Spinal cord (tissue), 10 donors: ENCODE measurements around the gene SMARCD1. TPM values are rescaled to one million over a fixed set of nuclear protein-coding genes. Genes with fewer than 3 reads are reported as not detected.

Experiments used
- DNase-seq, 6 donors: peaks; one replicate each; pipeline versions ENCODE4 v3.0.0 to v3.0.0-alpha.2; 2013 to 2015; ENCODE audit warnings: low spot score in 6 of 6, low read depth in 4 of 6
- H3K27ac ChIP-seq: one replicate; pipeline ENCODE4 v1.5.1; 2013; ENCODE audit warnings: low read depth, low read length, control low read depth
- H3K27me3 ChIP-seq: one replicate; pipeline ENCODE4 v1.6.1; 2013; ENCODE audit warnings: low read length; ENCODE audit not compliant: control insufficient read depth, insufficient read depth
- H3K36me3 ChIP-seq: one replicate; pipeline ENCODE4 v1.6.1; 2013; ENCODE audit warnings: low read length; ENCODE audit not compliant: control insufficient read depth, insufficient read depth
- H3K4me1 ChIP-seq: one replicate; pipeline ENCODE4 v1.6.1; 2013; ENCODE audit warnings: low read length; ENCODE audit not compliant: control insufficient read depth, insufficient read depth
- H3K4me3 ChIP-seq: one replicate; pipeline ENCODE4 v1.5.1; 2013; ENCODE audit warnings: low read depth, low read length, control low read depth
- H3K9me3 ChIP-seq: one replicate; pipeline ENCODE4 v1.6.1; 2013; ENCODE audit warnings: low read length; ENCODE audit not compliant: control insufficient read depth, insufficient read depth
- WGBS: methylation state at CpG from one replicate; pipeline ENCODE4 v1.1.5; 2013; ENCODE audit warnings: missing lambda C conversion rate; ENCODE audit not compliant: insufficient coverage; 5-methylcytosine and 5-hydroxymethylcytosine counted together
- polyA plus RNA-seq, 2 donors: library from polyadenylated mRNA; unstranded; fragments of 120-200 nt; gene quantifications; one replicate each; pipeline ENCODE4 v1.2.1, GENCODE V29; 2013; ENCODE audit not compliant: insufficient read length in 2 of 2
- total RNA-seq, 2 donors: library from RNA; depleted of rRNA in 1 of 2; stranded (reverse); fragments of 120-200 nt in 1 of 2; fragments of >200 nt in 1 of 2; gene quantifications; one replicate each; pipeline versions ENCODE4 v1.2.3 to v1.2.4, GENCODE V29; 2013 to 2014
- donor health status: healthy.

Gene SMARCD1
- total and polyA plus RNA-seq, 4 donors, result 34.7 to 133 (median 89.4) TPM

- Histone ChIP-seq H3K4me1 (peaks cover 47% of the 10 kb centered on the region), H3K4me3 (peak overlapping the region; percentile 64), H3K36me3 (peaks cover 21% of the 10 kb centered on the region), H3K9me3 (no peaks in the 10 kb centered on the region), H3K27ac (no peak overlapping the region), H3K27me3 (peaks cover 4% of the 10 kb centered on the region)
- DNase-seq, result peak in 2 of 6 donors; percentile 83 to 91
- WGBS, result 12% methylated on average over 12 of the region's 17 CpGs
Measured at GRCh38 chr12:50055831-50056638, 29.1 kb upstream of the SMARCD1 start.

- Histone ChIP-seq H3K4me1 (peaks cover 43% of the 10 kb centered on the region), H3K4me3 (peak overlapping the region; percentile 64), H3K27ac (no peak overlapping the region), H3K9me3 (no peaks in the 10 kb centered on the region), H3K27me3 (peaks cover 2% of the 10 kb centered on the region), H3K36me3 (peaks cover 23% of the 10 kb centered on the region)
- DNase-seq, result peak in 1 of 6 donors; percentile 62
- WGBS, result 36% methylated on average over 2 of the region's 3 CpGs
Measured at GRCh38 chr12:50056639-50056976, 28.5 kb upstream of the SMARCD1 start.

GRCh38 chr12:50057000-50057841 is 27.9 kb upstream of the SMARCD1 start, which contains the start of gene ASIC1:
TSS of gene ASIC1 (plus strand) at chr12:50057596. CDS start at chr12:50058767, 1,171 bp downstream.
- peaks cover 48% of the 10 kb centered on the region for H3K4me1 ChIP-seq
- peak in 4 of 6 donors; percentile 59 to 95 (median 78) for DNase-seq

GRCh38 chr12:50057896-50058670 is 27.1 kb upstream of the SMARCD1 start:
- H3K36me3 ChIP-seq, result peaks cover 37% of the 10 kb centered on the region
- peaks cover 2% of the 10 kb centered on the region for H3K27me3 ChIP-seq
- no peaks in the 10 kb centered on the region for H3K9me3 ChIP-seq
- 15% methylated on average over 11 of the region's 30 CpGs for WGBS
- peak overlapping the region; percentile 41 for H3K4me3 ChIP-seq
- peaks cover 57% of the 10 kb centered on the region for H3K4me1 ChIP-seq
- peak in 2 of 6 donors; percentile 47 to 58 for DNase-seq
- H3K27ac ChIP-seq, result no peak overlapping the region

More at GRCh38 chr12:50057000-50057841, 27.9 kb upstream of the SMARCD1 start, which contains the start of gene ASIC1:
- WGBS, result under 1% methylated on average over 84 of the region's 88 CpGs
- H3K27me3 ChIP-seq, result peaks cover 2% of the 10 kb centered on the region
- H3K9me3 ChIP-seq, result no peaks in the 10 kb centered on the region
- peaks cover 30% of the 10 kb centered on the region for H3K36me3 ChIP-seq
- H3K27ac ChIP-seq, result peak within 1 kb of the TSS; percentile 64
- peak within 1 kb of the TSS; percentile 64 for H3K4me3 ChIP-seq

- WGBS, result 68% methylated on average over 14 of the region's 15 CpGs
- H3K4me3 ChIP-seq, result no peak overlapping the region
Measured at GRCh38 chr12:50058743-50059312, 26.3 kb upstream of the SMARCD1 start.

GRCh38 chr12:50059440-50060119 is 25.6 kb upstream of the SMARCD1 start:
- Histone ChIP-seq H3K4me1 (peaks cover 70% of the 10 kb centered on the region), H3K4me3 (no peak overlapping the region), H3K27me3 (peaks cover 2% of the 10 kb centered on the region), H3K9me3 (no peaks in the 10 kb centered on the region), H3K27ac (no peak overlapping the region), H3K36me3 (peaks cover 52% of the 10 kb centered on the region)
- 78% methylated on average over 11 of the region's 12 CpGs for WGBS
- no peak for DNase-seq

More at GRCh38 chr12:50058743-50059312, 26.3 kb upstream of the SMARCD1 start:
- Histone ChIP-seq H3K4me1 (peaks cover 65% of the 10 kb centered on the region), H3K36me3 (peaks cover 45% of the 10 kb centered on the region), H3K27ac (no peak overlapping the region), H3K27me3 (peaks cover 2% of the 10 kb centered on the region), H3K9me3 (no peaks in the 10 kb centered on the region)
- DNase-seq, result no peak

- no CpG with 5 or more reads among the region's 4 CpGs for whole genome bisulfite sequencing
Measured at GRCh38 chr12:50060120-50060468, 25.0 kb upstream of the SMARCD1 start.

GRCh38 chr12:50061171-50061570 is 24.0 kb upstream of the SMARCD1 start:
- Histone ChIP-seq H3K36me3 (peaks cover 65% of the 10 kb centered on the region), H3K9me3 (no peaks in the 10 kb centered on the region), H3K4me1 (peaks cover 74% of the 10 kb centered on the region), H3K4me3 (no peak overlapping the region), H3K27ac (no peak overlapping the region), H3K27me3 (peaks cover 2% of the 10 kb centered on the region)
- no peak for DNase-seq
- WGBS, result no CpG with 5 or more reads among the region's 2 CpGs

More at GRCh38 chr12:50060120-50060468, 25.0 kb upstream of the SMARCD1 start:
- H3K4me1 ChIP-seq, result peaks cover 75% of the 10 kb centered on the region
- no peak overlapping the region for H3K27ac ChIP-seq
- peaks cover 2% of the 10 kb centered on the region for H3K27me3 ChIP-seq
- peaks cover 54% of the 10 kb centered on the region for H3K36me3 ChIP-seq
- DNase-seq, result no peak
- H3K4me3 ChIP-seq, result no peak overlapping the region
- no peaks in the 10 kb centered on the region for H3K9me3 ChIP-seq
